Activated T-cell treated with anti-CD3 and anti-CD28 coated beads, Interleukin-2, amount 50 U/mL, for 1 hour (primary cell): ENCODE measurements around the gene SUSD3.
A peak's percentile ranks its signal among the peaks of the same experiment; 100 is the strongest.

Experiments used
- DNase-seq: peaks from one replicate; pipeline ENCODE4 v3.0.0-alpha.2; 2020

The SUSD3 gene

GRCh38 chr9:93127395-93127911, 69.0 kb downstream of the SUSD3 start:
- DNase-seq: peak; percentile 19

- DNase-seq: no peak
Observed at GRCh38 chr9:93128011-93128714, 69.7 kb downstream of the SUSD3 start.

GRCh38 chr9:93128715-93129224, 70.3 kb downstream of the SUSD3 start:
- no peak for DNase-seq

- no peak for DNase-seq
Observed at GRCh38 chr9:93129286-93129685, 70.8 kb downstream of the SUSD3 start.

GRCh38 chr9:93129691-93130500, 71.4 kb downstream of the SUSD3 start:
- DNase-seq: no peak

GRCh38 chr9:93130861-93131481, 72.5 kb downstream of the SUSD3 start:
- DNase-seq: peak; percentile 28

- DNase-seq: no peak
Observed at GRCh38 chr9:93131599-93132286, 73.2 kb downstream of the SUSD3 start.

GRCh38 chr9:93132287-93132927, 73.9 kb downstream of the SUSD3 start:
- DNase-seq: peak; percentile 24

- DNase-seq: no peak
Observed at GRCh38 chr9:93132946-93133680, 74.6 kb downstream of the SUSD3 start.

- peak; percentile 64 for DNase-seq
Observed at GRCh38 chr9:93133681-93134014, 75.1 kb downstream of the SUSD3 start.

- peak; percentile 88 for DNase-seq
Observed at GRCh38 chr9:93134015-93134739, 75.7 kb downstream of the SUSD3 start, which contains the start of gene NINJ1. TSS of gene NINJ1 (minus strand) at chr9:93134251. CDS start at chr9:93134217, 34 bp downstream.
